Muscle layer of duodenum (tissue), 2 donors: Measurements from ENCODE around the gene UROC1.

ENCODE experiments used
- H3K27ac ChIP-seq: one replicate; pipeline ENCODE4 v1.7.0; 2013; ENCODE audit warnings: mild to moderate bottlenecking, low read length
- H3K27me3 ChIP-seq: one replicate; pipeline ENCODE4 v1.7.0; 2013; ENCODE audit warnings: low read depth, mild to moderate bottlenecking, control low read depth, low read length
- H3K36me3 ChIP-seq, 2 donors: one replicate each; pipeline ENCODE4 v1.7.0; 2013; ENCODE audit warnings: low read length in 2 of 2, control low read depth in 1 of 2, mild to moderate bottlenecking in 1 of 2; ENCODE audit not compliant: insufficient read depth in 2 of 2, control insufficient read depth in 1 of 2
- H3K4me1 ChIP-seq, 2 donors: one replicate each; pipeline ENCODE4 v1.7.0; 2013; ENCODE audit warnings: low read length in 2 of 2, mild to moderate bottlenecking in 2 of 2, control low read depth in 1 of 2, moderate library complexity in 1 of 2; ENCODE audit not compliant: insufficient read depth in 2 of 2, control insufficient read depth in 1 of 2
- H3K4me3 ChIP-seq, 2 donors: one replicate each; pipeline ENCODE4 v1.7.0; 2013; ENCODE audit warnings: low read length in 2 of 2, low read depth in 1 of 2, mild to moderate bottlenecking in 1 of 2
- H3K9me3 ChIP-seq, 2 donors: one replicate each; pipeline ENCODE4 v1.7.0; 2013; ENCODE audit warnings: low read length in 2 of 2, control low read depth in 1 of 2, mild to moderate bottlenecking in 1 of 2; ENCODE audit not compliant: control insufficient read depth in 1 of 2
- donor health status: healthy.

UROC1 gene

DNA sequence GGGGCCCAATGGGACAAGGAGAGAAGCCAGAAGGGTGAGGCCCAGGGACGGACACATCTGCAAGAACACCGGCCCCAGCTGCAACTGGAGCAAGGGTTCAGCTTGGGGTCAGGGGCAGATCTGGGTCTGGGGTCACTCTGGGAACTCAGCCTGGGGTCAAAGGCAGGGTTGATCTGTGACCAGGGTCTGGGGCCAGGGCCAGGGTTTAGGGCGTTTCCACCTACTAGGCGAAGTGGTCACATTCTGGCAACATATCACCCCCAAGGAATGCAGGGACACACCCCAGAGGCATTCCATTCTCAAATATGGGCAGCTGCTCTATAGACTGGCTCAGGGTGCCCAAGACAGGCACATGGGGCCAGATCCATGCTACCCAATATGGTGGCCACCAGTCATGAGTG is 9.0 kb downstream of the UROC1 start:
- H3K4me1 ChIP-seq: no peaks in the 10 kb centered on the region
- H3K27me3 ChIP-seq: no peaks in the 10 kb centered on the region
- H3K27ac ChIP-seq: no peak overlapping the region
- H3K36me3 ChIP-seq: no peaks in the 10 kb centered on the region
- no peak overlapping the region for H3K4me3 ChIP-seq
- H3K9me3 ChIP-seq: no peaks in the 10 kb centered on the region

- no peak overlapping the region for H3K4me3 ChIP-seq
- no peaks in the 10 kb centered on the region for H3K36me3 ChIP-seq
- H3K27me3 ChIP-seq: no peaks in the 10 kb centered on the region
- H3K4me1 ChIP-seq: no peaks in the 10 kb centered on the region
- no peaks in the 10 kb centered on the region for H3K9me3 ChIP-seq
- H3K27ac ChIP-seq: no peak overlapping the region
These were observed 9.7 kb downstream of the UROC1 start for GRCh38 chr3:126507886-126508285.

- no peaks in the 10 kb centered on the region for H3K4me1 ChIP-seq
- H3K9me3 ChIP-seq: no peaks in the 10 kb centered on the region
- H3K27ac ChIP-seq: no peak overlapping the region
- H3K27me3 ChIP-seq: no peaks in the 10 kb centered on the region
- no peak overlapping the region for H3K4me3 ChIP-seq
- H3K36me3 ChIP-seq: no peaks in the 10 kb centered on the region
These were observed 13.9 kb downstream of the UROC1 start for GRCh38 chr3:126503701-126504100.

- H3K9me3 ChIP-seq: no peaks in the 10 kb centered on the region
- no peaks in the 10 kb centered on the region for H3K36me3 ChIP-seq
- no peaks in the 10 kb centered on the region for H3K27me3 ChIP-seq
- H3K27ac ChIP-seq: no peak overlapping the region
- no peak overlapping the region for H3K4me3 ChIP-seq
- H3K4me1 ChIP-seq: no peaks in the 10 kb centered on the region
These were observed 14.9 kb downstream of the UROC1 start for GRCh38 chr3:126502656-126503055.

DNA sequence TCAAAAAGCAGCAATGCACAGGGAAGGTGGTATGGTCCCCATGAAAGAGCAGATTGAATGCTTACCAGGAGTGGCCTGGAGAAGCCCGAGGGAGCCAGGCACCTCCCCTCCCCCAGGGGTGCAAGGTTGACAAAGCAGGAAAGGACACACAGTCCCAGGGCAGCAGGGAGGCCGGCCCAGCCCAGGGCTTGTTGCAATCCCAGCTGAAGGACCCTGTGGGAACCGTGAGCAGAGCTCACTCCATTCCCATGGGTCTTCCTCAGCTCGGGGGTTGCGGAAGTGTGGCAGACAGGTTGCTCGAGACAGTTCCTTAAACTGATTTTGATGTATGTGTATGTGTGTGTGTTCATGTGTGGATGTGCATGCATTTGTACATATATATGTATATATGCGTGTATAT is 15.8 kb downstream of the UROC1 start:
- Histone ChIP-seq H3K4me3 (no peak overlapping the region), H3K27me3 (no peaks in the 10 kb centered on the region), H3K4me1 (no peaks in the 10 kb centered on the region), H3K27ac (no peak overlapping the region), H3K9me3 (no peaks in the 10 kb centered on the region), H3K36me3 (no peaks in the 10 kb centered on the region)

DNA sequence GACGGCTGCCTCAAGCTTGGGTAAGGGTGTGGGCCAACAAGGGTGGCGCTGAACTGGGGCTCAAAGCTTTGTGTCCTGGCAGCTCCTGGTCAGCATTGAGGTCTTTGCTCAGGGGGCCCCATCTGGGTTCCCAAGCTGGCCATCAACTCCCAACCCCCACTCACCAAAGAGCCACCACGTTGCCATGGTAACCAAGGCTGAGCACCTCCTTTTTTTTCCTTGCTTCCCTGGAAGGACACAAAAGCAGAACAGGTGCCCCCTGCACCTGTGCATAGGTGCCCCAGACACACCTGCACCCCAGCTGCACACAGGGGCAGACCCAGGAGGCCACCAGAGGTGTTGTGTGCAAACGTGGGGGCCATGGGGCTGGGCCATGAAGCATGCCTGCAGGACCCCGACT is 16.5 kb downstream of the UROC1 start:
- Histone ChIP-seq H3K4me3 (no peak overlapping the region), H3K4me1 (no peaks in the 10 kb centered on the region), H3K9me3 (no peaks in the 10 kb centered on the region), H3K27me3 (no peaks in the 10 kb centered on the region), H3K27ac (no peak overlapping the region), H3K36me3 (no peaks in the 10 kb centered on the region)

- Histone ChIP-seq H3K4me1 (no peaks in the 10 kb centered on the region), H3K36me3 (no peaks in the 10 kb centered on the region), H3K4me3 (no peak overlapping the region), H3K27ac (no peak overlapping the region), H3K27me3 (no peaks in the 10 kb centered on the region), H3K9me3 (no peaks in the 10 kb centered on the region)
These were observed 17.6 kb downstream of the UROC1 start for GRCh38 chr3:126500016-126500415.

- no peak overlapping the region for H3K27ac ChIP-seq
- no peaks in the 10 kb centered on the region for H3K36me3 ChIP-seq
- H3K4me1 ChIP-seq: no peaks in the 10 kb centered on the region
- H3K27me3 ChIP-seq: no peaks in the 10 kb centered on the region
- no peak overlapping the region for H3K4me3 ChIP-seq
- H3K9me3 ChIP-seq: no peaks in the 10 kb centered on the region
These were observed 18.2 kb downstream of the UROC1 start for GRCh38 chr3:126499401-126499800.

- no peaks in the 10 kb centered on the region for H3K27me3 ChIP-seq
- H3K4me3 ChIP-seq: no peak overlapping the region
- no peaks in the 10 kb centered on the region for H3K4me1 ChIP-seq
- no peaks in the 10 kb centered on the region for H3K36me3 ChIP-seq
- H3K9me3 ChIP-seq: no peaks in the 10 kb centered on the region
- no peak overlapping the region for H3K27ac ChIP-seq
These were observed 18.6 kb downstream of the UROC1 start for GRCh38 chr3:126498929-126499328.

DNA sequence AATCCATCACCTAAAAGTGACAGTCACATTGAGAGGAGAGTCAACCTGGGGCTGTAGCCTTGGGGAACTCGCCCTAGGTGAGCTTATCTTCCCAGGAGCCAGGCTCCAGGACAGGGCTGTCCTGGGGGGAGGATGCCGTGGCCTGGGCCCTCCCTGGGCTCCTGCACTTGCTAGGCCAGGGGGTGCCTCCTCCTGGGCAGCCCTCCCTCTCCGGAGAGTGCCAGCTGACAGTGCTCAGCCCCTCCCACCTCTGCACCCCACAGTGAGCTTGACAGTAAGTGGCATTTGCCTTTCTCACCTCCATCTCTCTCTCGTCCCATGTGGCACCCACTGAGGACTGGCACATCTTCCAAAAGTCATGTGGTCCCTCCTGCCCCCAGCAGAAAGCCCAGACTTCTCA is 19.1 kb downstream of the UROC1 start:
- Histone ChIP-seq H3K4me1 (no peaks in the 10 kb centered on the region), H3K36me3 (no peaks in the 10 kb centered on the region), H3K27ac (no peak overlapping the region), H3K9me3 (no peaks in the 10 kb centered on the region), H3K4me3 (no peak overlapping the region), H3K27me3 (no peaks in the 10 kb centered on the region)

- no peaks in the 10 kb centered on the region for H3K9me3 ChIP-seq
- no peaks in the 10 kb centered on the region for H3K27me3 ChIP-seq
- H3K4me3 ChIP-seq: no peak overlapping the region
- no peak overlapping the region for H3K27ac ChIP-seq
- no peaks in the 10 kb centered on the region for H3K36me3 ChIP-seq
- no peaks in the 10 kb centered on the region for H3K4me1 ChIP-seq
These were observed 19.6 kb downstream of the UROC1 start for GRCh38 chr3:126497956-126498355.

DNA sequence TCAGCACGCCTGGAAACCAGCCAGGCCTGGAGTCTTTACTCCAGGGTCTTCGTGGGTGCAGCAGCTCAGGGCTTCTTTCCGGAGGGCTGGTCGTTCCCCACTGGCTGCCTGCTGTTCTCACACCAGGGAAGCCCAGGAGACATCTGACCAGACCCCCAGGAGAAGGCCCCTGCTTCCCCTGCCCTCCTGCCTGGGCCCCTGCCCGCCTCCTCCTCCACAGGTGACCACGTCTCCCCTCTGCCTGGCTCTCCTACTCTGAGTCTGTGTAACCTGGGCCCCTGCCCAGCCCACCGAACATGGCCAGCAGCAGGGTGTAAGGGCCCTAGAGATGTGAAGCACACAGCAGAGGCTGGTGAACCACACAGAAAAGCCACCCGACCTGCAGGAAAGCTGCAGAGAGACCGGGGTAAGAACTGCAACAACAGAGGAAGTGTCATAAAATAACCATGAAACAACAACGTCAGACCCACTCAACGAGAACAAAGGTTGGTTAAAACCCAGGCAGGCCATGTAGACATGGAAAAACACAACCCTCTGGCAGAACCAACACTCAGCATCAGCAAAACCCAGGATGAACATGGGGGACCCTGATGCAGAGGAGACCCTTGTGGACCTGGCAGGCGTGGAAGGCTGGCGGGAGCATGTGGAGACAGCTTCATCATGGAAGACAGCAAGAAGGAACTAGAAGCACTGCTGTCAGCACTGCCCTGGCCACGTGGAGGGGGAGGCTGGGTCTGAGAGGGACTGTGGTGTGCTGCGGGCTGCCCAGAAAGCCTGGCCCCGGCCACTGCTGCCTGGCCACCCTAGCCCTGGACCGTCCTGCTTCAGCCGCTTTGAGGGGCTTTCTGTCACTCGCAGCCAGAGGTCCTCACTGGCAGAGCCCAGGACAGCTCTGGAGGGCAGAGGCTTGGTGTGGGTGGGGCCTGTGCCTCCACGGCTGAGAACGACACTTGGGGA is 20.4 kb downstream of the UROC1 start:
- H3K4me1 ChIP-seq: no peaks in the 10 kb centered on the region
- H3K27ac ChIP-seq: no peak overlapping the region
- H3K9me3 ChIP-seq: no peaks in the 10 kb centered on the region
- no peaks in the 10 kb centered on the region for H3K36me3 ChIP-seq
- no peak overlapping the region for H3K4me3 ChIP-seq
- no peaks in the 10 kb centered on the region for H3K27me3 ChIP-seq
